ENCODE data around the gene EID2. TPM values are rescaled to one million over a fixed set of nuclear protein-coding genes. Genes with fewer than 3 reads are reported as not detected.

The EID2 gene
- total and polyA plus RNA-seq, 2 of the 8 experiments (the other 6 are each of a cell fraction or from before 2014, with no cell fraction given), result 7.8 to 29.6 TPM

DNA sequence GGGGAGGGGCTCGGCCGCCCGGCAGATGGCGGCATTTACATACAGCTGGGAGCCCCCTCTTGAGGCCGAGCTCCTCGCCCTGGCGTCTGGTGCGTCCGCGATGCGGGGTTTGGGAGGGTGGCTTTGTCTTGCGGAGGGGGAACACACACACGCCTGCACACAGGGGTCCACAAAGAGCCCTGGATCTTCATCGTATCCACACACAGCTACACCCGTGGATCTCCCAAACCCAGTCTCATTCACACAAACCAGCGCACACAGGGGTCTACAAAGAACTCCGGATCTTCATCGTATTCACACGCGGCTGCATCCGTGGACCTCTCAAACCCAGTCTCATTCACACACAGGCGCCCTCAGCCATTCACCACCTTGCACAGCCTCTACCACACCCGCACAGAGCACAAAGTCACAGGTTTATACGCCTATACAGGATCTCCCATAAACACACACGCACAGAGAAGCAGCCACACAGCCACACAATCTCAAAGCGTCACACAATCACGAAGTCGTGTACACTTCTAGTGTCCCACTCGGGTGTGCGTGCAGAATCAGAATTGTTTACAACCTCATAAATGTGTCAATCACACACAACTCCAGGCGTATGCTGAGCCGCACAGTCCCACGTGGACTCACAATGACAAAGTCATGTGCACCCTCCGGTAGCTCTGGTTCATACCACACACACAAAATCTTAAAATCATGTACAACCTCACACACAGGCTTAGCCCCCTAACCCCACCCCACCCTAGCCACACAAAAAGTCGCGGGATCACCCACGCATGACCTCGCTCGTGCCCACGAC lies 41.8 kb downstream of the EID2 start (continued):
- TF ChIP-seq SIN3A (conservative IDR thresholded peaks at IDR 0.05 in 1 of 2, IDR thresholded peaks at IDR 0.05 in 1 of 2; ENCODE audit: low read depth in 1 of 2, low read length in 2 of 2), result peak; percentile 39 to 58; a peak in 1 of 4 replicates
- TF ChIP-seq SIRT6 (IDR thresholded peaks at IDR 0.05; ENCODE audit: low read length), result no peak
- no peak for TF ChIP-seq POU5F1 (IDR thresholded peaks at IDR 0.05; ENCODE audit: low read depth, low read length)
- no peak for TF ChIP-seq SRF (IDR thresholded peaks at IDR 0.05; ENCODE audit: low read depth, low read length)
- peak; percentile 29; the same call in 1 of the 2 replicates for TF ChIP-seq SUZ12 (IDR thresholded peaks at IDR 0.05; ENCODE audit: low read length)
- TF ChIP-seq, protein P1, sequence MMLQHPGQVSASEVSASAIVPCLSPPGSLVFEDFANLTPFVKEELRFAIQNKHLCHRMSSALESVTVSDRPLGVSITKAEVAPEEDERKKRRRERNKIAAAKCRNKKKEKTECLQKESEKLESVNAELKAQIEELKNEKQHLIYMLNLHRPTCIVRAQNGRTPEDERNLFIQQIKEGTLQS (IDR thresholded peaks at IDR 0.05; ENCODE audit: insufficient read depth, low read depth, low read length), result no peak
- no peak for TF ChIP-seq ATF2 (IDR thresholded peaks at IDR 0.05; ENCODE audit: low read length)
